Measurements from ENCODE around the gene DMAC1.
A peak's percentile ranks its signal among the peaks of the same experiment; 100 is the strongest.

DMAC1 gene

GRCh38 chr9:7799234-7799943 lies at the start of gene DMAC1:
Gene DMAC1, minus strand, starts transcription at chr9:7799778. Its CDS starts 44 bp downstream, at chr9:7799734.
- Mint-ChIP-seq H3K4me3 (peak within 1 kb of the TSS; percentile 95), H3K4me1 (ENCODE audit: low read depth) (peaks cover 12% of the 10 kb centered on the region), H3K36me3 (ENCODE audit: low read depth) (peaks cover 25% of the 10 kb centered on the region), H3K27ac (peak within 1 kb of the TSS; percentile 93), H3K27me3 (ENCODE audit: low read depth) (no peaks in the 10 kb centered on the region), H3K9me3 (no peaks in the 10 kb centered on the region)

- Mint-ChIP-seq H3K36me3 (ENCODE audit: low read depth) (peaks cover 2% of the 10 kb centered on the region), H3K4me1 (ENCODE audit: low read depth) (no peaks in the 10 kb centered on the region), H3K9me3 (no peaks in the 10 kb centered on the region), H3K27ac (no peak overlapping the region), H3K4me3 (no peak overlapping the region), H3K27me3 (ENCODE audit: low read depth) (no peaks in the 10 kb centered on the region)
Measured at GRCh38 chr9:7849362-7849761, 49.8 kb upstream of the DMAC1 start.

- Mint-ChIP-seq H3K27me3 (ENCODE audit: low read depth) (no peaks in the 10 kb centered on the region), H3K27ac (no peak overlapping the region), H3K4me3 (no peak overlapping the region), H3K36me3 (ENCODE audit: low read depth) (peaks cover 2% of the 10 kb centered on the region), H3K9me3 (no peaks in the 10 kb centered on the region), H3K4me1 (ENCODE audit: low read depth) (no peaks in the 10 kb centered on the region)
Measured at GRCh38 chr9:7848498-7848897, 48.9 kb upstream of the DMAC1 start.

- Mint-ChIP-seq H3K27me3 (ENCODE audit: low read depth) (no peaks in the 10 kb centered on the region), H3K27ac (no peak overlapping the region), H3K4me3 (no peak overlapping the region), H3K36me3 (ENCODE audit: low read depth) (no peaks in the 10 kb centered on the region), H3K4me1 (ENCODE audit: low read depth) (no peaks in the 10 kb centered on the region), H3K9me3 (no peaks in the 10 kb centered on the region)
Measured at GRCh38 chr9:7844242-7844641, 44.7 kb upstream of the DMAC1 start.

GRCh38 chr9:7841831-7842230 lies 42.3 kb upstream of the DMAC1 start:
- no peak overlapping the region for H3K4me3 Mint-ChIP-seq
- H3K27ac Mint-ChIP-seq: no peak overlapping the region
- H3K36me3 Mint-ChIP-seq (ENCODE audit: low read depth): no peaks in the 10 kb centered on the region
- H3K27me3 Mint-ChIP-seq (ENCODE audit: low read depth): no peaks in the 10 kb centered on the region
- H3K4me1 Mint-ChIP-seq (ENCODE audit: low read depth): no peaks in the 10 kb centered on the region
- no peaks in the 10 kb centered on the region for H3K9me3 Mint-ChIP-seq

GRCh38 chr9:7834531-7834930 lies 35.0 kb upstream of the DMAC1 start:
- Mint-ChIP-seq H3K4me1 (ENCODE audit: low read depth) (no peaks in the 10 kb centered on the region), H3K9me3 (no peaks in the 10 kb centered on the region), H3K36me3 (ENCODE audit: low read depth) (no peaks in the 10 kb centered on the region), H3K27me3 (ENCODE audit: low read depth) (no peaks in the 10 kb centered on the region), H3K27ac (no peak overlapping the region), H3K4me3 (no peak overlapping the region)

GRCh38 chr9:7828334-7828733 lies 28.8 kb upstream of the DMAC1 start:
- H3K4me3 Mint-ChIP-seq: no peak overlapping the region
- no peaks in the 10 kb centered on the region for H3K9me3 Mint-ChIP-seq
- H3K36me3 Mint-ChIP-seq (ENCODE audit: low read depth): no peaks in the 10 kb centered on the region
- H3K27ac Mint-ChIP-seq: no peak overlapping the region
- no peaks in the 10 kb centered on the region for H3K4me1 Mint-ChIP-seq (ENCODE audit: low read depth)
- H3K27me3 Mint-ChIP-seq (ENCODE audit: low read depth): no peaks in the 10 kb centered on the region

- H3K27ac Mint-ChIP-seq: no peak overlapping the region
- no peaks in the 10 kb centered on the region for H3K4me1 Mint-ChIP-seq (ENCODE audit: low read depth)
- no peaks in the 10 kb centered on the region for H3K36me3 Mint-ChIP-seq (ENCODE audit: low read depth)
- no peak overlapping the region for H3K4me3 Mint-ChIP-seq
- H3K9me3 Mint-ChIP-seq: no peaks in the 10 kb centered on the region
- no peaks in the 10 kb centered on the region for H3K27me3 Mint-ChIP-seq (ENCODE audit: low read depth)
Measured at GRCh38 chr9:7827792-7828191, 28.2 kb upstream of the DMAC1 start.

- H3K9me3 Mint-ChIP-seq: no peaks in the 10 kb centered on the region
- H3K4me1 Mint-ChIP-seq (ENCODE audit: low read depth): no peaks in the 10 kb centered on the region
- H3K4me3 Mint-ChIP-seq: no peak overlapping the region
- no peak overlapping the region for H3K27ac Mint-ChIP-seq
- no peaks in the 10 kb centered on the region for H3K27me3 Mint-ChIP-seq (ENCODE audit: low read depth)
- no peaks in the 10 kb centered on the region for H3K36me3 Mint-ChIP-seq (ENCODE audit: low read depth)
Measured at GRCh38 chr9:7827056-7827455, 27.5 kb upstream of the DMAC1 start.

GRCh38 chr9:7823651-7824050 lies 24.1 kb upstream of the DMAC1 start:
- Mint-ChIP-seq H3K4me3 (no peak overlapping the region), H3K36me3 (ENCODE audit: low read depth) (no peaks in the 10 kb centered on the region), H3K4me1 (ENCODE audit: low read depth) (no peaks in the 10 kb centered on the region), H3K27me3 (ENCODE audit: low read depth) (no peaks in the 10 kb centered on the region), H3K27ac (no peak overlapping the region), H3K9me3 (no peaks in the 10 kb centered on the region)

GRCh38 chr9:7819984-7820383 lies 20.4 kb upstream of the DMAC1 start:
- no peaks in the 10 kb centered on the region for H3K36me3 Mint-ChIP-seq (ENCODE audit: low read depth)

GRCh38 chr9:7816021-7816420 lies 16.4 kb upstream of the DMAC1 start:
- H3K9me3 Mint-ChIP-seq: no peaks in the 10 kb centered on the region
- no peak overlapping the region for H3K27ac Mint-ChIP-seq
- H3K27me3 Mint-ChIP-seq (ENCODE audit: low read depth): no peaks in the 10 kb centered on the region
- no peak overlapping the region for H3K4me3 Mint-ChIP-seq
- H3K36me3 Mint-ChIP-seq (ENCODE audit: low read depth): no peaks in the 10 kb centered on the region
- peaks cover 4% of the 10 kb centered on the region for H3K4me1 Mint-ChIP-seq (ENCODE audit: low read depth)

More at GRCh38 chr9:7819984-7820383, 20.4 kb upstream of the DMAC1 start:
- H3K4me3 Mint-ChIP-seq: no peak overlapping the region
- H3K4me1 Mint-ChIP-seq (ENCODE audit: low read depth): no peaks in the 10 kb centered on the region
- no peaks in the 10 kb centered on the region for H3K27me3 Mint-ChIP-seq (ENCODE audit: low read depth)
- no peaks in the 10 kb centered on the region for H3K9me3 Mint-ChIP-seq
- H3K27ac Mint-ChIP-seq: no peak overlapping the region

GRCh38 chr9:7813030-7813429 lies 13.5 kb upstream of the DMAC1 start:
- peaks cover 9% of the 10 kb centered on the region for H3K27me3 Mint-ChIP-seq (ENCODE audit: low read depth)
- H3K27ac Mint-ChIP-seq: no peak overlapping the region

GRCh38 chr9:7811677-7812076 lies 12.1 kb upstream of the DMAC1 start:
- no peak overlapping the region for H3K4me3 Mint-ChIP-seq
- peaks cover 4% of the 10 kb centered on the region for H3K4me1 Mint-ChIP-seq (ENCODE audit: low read depth)
- no peaks in the 10 kb centered on the region for H3K36me3 Mint-ChIP-seq (ENCODE audit: low read depth)
- H3K9me3 Mint-ChIP-seq: no peaks in the 10 kb centered on the region
- peaks cover 9% of the 10 kb centered on the region for H3K27me3 Mint-ChIP-seq (ENCODE audit: low read depth)
- H3K27ac Mint-ChIP-seq: no peak overlapping the region

More at GRCh38 chr9:7813030-7813429, 13.5 kb upstream of the DMAC1 start:
- Mint-ChIP-seq H3K9me3 (no peaks in the 10 kb centered on the region), H3K4me1 (ENCODE audit: low read depth) (peaks cover 4% of the 10 kb centered on the region), H3K4me3 (no peak overlapping the region), H3K36me3 (ENCODE audit: low read depth) (no peaks in the 10 kb centered on the region)

GRCh38 chr9:7802666-7803065 lies 3.1 kb upstream of the DMAC1 start:
- Mint-ChIP-seq H3K27ac (no peak overlapping the region), H3K9me3 (no peaks in the 10 kb centered on the region), H3K27me3 (ENCODE audit: low read depth) (no peaks in the 10 kb centered on the region), H3K4me1 (ENCODE audit: low read depth) (peaks cover 9% of the 10 kb centered on the region), H3K36me3 (ENCODE audit: low read depth) (peaks cover 6% of the 10 kb centered on the region), H3K4me3 (no peak overlapping the region)

GRCh38 chr9:7799944-7800285 lies 337 bp upstream of the DMAC1 start:
- Mint-ChIP-seq H3K27me3 (ENCODE audit: low read depth) (no peaks in the 10 kb centered on the region), H3K4me1 (ENCODE audit: low read depth) (peaks cover 12% of the 10 kb centered on the region), H3K27ac (peak overlapping the region; percentile 93), H3K36me3 (ENCODE audit: low read depth) (peaks cover 25% of the 10 kb centered on the region), H3K4me3 (peak overlapping the region; percentile 95), H3K9me3 (no peaks in the 10 kb centered on the region)

All from T-helper 1 cell treated with Interleukin-12 subunit alpha and Interleukin-12 subunit beta and Interleukin-4 antibody, amounts not matched to agents 30 μg/mL and 1 μg/mL, for 36 hours (primary cell).